Heart left ventricle (tissue), 13 donors: ENCODE data around the gene RABL6.

Experiments used
- CTCF ChIP-seq, 12 donors: fragments of 200-600 bp; sonication (generic) in 4 of 12; IDR thresholded peaks; one replicate each; pipeline versions ENCODE4 v1.5.0 to v1.8.0; 2018 to 2022; ENCODE audit warnings: antibody characterized with exemption in 12 of 12, mild to moderate bottlenecking in 5 of 12
- POLR2A ChIP-seq, 2 donors: fragments of 450-650 bp; IDR thresholded peaks; one replicate each; pipeline ENCODE4 v1.6.1; 2017; ENCODE audit warnings: antibody characterized with exemption in 2 of 2, mild to moderate bottlenecking in 2 of 2, moderate library complexity in 2 of 2
- donor health status: ischemic (EF 13 %, LVEDD 7.1; RV severe dilation, severe dysfunction).
- donor health status: DM: no; HTN: yes; CAD: no.
- donor health status: DM: no; HTN: no; CAD: no.
- donor health status: ischemic (EF 25% LVEDD 6.9; RV normal size, moderate dysfunction).
- donor health status: ischemic (EF 25% LVEDD 5.7; RV mildly dilated, moderate dysfunction).
- donor health status: ischemic (EF 35%, LVEDD 5.7; RV mildly dilated, moderate dysfunction).
- donor health status: nonischemic (EF 11% LVEDD 7.7; RV severe dilation, severe dysfunction).
- donor health status: DM: yes; HTN: yes; CAD: no.
- donor health status: PGD.
- donor health status: ischemic (EF 29% LVEDD 5.4; RV normal size, mild dysfunction).
- donor health status: nonischemic (EF 23%, LVEDD 6.1; RV moderate dilation, normal function).

GRCh38 chr9:136825295-136826187 lies 17.8 kb downstream of the RABL6 start:
- TF ChIP-seq CTCF (IDR thresholded peaks at IDR 0.05) = no peak
- no peak for TF ChIP-seq POLR2A (IDR thresholded peaks at IDR 0.05)
